CD4-positive, alpha-beta T cell treated with Interleukin-4 for 4 hours (primary cell): ENCODE measurements around the gene SHISAL2A.
"Not testable (repeated sequence)": the region's sequence is repeated elsewhere in the genome, so short reads cannot be mapped to it uniquely, and the experiment has no call there.

Experiments
- DNase-seq: peaks from one replicate; pipeline ENCODE4 v3.0.0-alpha.2; 2020

The SHISAL2A gene

DNA sequence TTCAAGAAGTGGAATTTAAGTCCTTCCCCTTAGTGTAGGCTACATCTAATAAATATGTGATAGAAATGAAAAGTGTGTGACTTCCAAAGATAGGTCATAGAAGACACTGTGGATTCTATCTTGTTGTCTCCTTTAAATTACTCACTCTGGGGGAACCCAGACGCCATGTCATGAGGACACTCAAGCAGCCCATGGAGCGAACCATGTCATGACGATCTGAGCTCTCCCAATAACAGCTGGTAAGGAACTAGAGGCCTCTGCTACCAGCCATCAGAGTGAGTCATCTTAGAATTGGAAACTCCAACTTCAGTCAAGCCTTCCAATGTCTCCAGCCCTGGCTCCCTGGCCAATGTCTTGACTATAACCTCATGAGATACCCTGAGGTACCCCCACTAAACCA, 58.9 kb downstream of the SHISAL2A start:
- DNase-seq, result no peak

DNA sequence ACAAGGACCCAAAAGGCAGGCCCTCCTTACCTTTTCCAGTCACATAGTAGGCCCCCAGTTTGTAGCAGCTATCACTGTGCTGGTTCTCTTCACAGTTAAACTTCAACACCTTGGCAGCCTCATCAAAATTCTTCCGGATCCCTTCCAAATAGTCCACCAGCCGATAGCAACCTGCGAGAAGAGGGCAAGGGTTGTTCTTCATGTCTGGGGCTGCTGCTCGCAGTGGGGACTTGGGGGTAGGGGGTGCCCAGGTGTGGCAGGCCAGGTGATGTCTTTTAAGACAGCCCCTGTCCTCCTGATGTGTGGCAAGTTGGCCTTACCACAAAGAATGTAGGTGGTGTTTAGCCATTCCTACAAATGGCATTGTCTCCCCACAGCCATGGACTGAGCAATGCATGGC, 59.7 kb downstream of the SHISAL2A start:
- no peak for DNase-seq

DNA sequence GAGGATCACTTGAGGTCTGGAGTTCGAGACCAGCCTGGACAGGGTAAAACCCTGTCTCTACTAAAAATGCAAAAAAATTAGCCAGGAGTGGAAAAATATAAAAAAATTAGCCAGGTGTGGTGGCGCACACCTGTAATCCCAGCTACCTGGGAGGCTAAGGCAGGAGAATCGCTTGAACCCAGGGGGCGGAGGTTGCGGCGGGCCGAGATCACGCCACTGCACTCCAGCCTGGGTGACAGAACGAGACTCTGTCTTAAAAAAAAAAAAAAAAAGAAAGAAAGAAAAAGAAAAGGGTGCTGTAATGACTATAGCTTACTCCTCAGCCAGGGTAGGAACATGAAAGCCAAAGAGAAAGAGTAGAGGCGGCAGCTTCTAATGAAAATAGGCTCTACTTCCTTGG, 60.4 kb downstream of the SHISAL2A start:
- not testable (repeated sequence) for DNase-seq

DNA sequence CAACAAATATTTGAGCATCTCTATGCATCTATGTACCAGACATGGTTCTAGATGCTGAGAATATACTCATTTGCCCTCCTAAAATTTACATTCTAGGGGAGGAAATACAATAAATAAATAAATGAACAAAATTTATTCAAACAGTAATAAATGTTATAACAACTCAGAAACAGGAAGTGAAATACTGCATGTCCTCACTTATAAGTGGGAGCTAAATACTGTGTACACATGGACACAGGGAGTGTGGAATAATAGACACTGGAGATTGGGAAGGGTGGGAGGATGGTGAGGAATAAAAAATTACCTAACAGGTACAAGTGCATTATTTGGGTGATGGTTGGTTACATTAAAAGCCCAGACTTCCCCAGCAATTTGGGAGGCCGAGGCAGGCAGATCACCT, 60.9 kb downstream of the SHISAL2A start:
- no peak for DNase-seq

DNA sequence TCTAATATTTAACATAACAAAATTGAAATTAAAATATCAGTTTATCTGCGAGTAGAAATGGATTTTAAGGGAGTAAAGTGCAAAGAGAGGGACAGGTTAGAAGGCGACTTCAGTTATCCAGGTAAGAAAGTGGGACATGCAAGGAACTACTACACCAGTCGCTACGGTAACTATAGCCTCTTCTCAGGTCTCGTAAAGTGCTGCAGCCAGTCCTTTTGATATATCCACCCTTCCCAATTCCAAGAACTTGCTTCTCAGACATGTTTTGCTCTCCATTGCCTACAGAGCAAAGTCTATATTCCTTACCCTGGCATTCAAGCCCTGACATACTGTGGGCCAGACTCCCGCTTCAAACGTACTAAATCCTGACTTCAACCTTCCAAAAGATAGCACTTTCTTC, 62.7 kb downstream of the SHISAL2A start:
- DNase-seq, result no peak

DNA sequence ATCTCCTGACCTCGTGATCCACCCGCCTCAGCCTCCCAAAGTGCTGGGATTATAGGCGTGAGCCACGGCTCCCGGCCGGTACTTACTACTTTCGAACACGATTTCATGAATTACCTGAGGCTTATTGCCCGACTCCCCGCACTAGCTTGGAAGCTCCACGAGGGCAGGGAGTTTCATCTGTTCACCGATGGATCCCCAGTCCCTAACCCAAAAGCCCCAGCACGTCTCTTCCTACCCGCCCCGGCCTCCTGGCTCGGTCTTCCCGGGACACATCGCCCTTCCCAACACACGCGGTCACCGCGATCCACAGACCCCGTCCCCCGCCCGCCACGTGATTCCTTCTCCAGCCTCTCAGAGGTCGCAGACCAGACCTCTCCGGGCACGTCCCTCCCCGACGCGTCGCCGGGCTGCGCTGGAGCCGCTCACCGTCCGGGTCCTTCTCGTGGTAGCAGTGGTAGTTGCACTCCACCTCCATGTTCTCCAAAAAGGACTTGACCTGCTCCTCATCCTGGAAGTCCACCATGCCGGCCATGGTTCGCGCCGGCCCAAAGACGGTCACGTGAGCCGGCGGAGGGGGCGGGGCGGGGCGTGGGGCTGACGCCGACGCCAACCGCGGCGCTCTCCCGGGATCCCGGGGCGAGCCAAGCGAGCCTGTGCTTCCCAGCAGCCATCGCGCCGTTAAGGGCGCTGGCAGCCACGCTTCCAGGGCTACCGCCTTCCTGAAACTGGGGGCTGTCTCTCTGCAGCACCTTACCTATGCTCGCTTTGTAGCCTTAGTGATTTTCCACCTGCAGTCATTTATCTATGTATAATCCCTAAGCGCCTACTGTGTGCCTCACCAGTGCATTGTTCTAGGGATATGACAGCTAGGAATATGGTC, 65.1 kb downstream of the SHISAL2A start, which contains the start of gene COA7:
TSS of gene COA7 (minus strand) at position 553 of the 880 bp plus-strand sequence. CDS start at position 532, 21 bp downstream.
- peak; percentile 55 for DNase-seq

DNA sequence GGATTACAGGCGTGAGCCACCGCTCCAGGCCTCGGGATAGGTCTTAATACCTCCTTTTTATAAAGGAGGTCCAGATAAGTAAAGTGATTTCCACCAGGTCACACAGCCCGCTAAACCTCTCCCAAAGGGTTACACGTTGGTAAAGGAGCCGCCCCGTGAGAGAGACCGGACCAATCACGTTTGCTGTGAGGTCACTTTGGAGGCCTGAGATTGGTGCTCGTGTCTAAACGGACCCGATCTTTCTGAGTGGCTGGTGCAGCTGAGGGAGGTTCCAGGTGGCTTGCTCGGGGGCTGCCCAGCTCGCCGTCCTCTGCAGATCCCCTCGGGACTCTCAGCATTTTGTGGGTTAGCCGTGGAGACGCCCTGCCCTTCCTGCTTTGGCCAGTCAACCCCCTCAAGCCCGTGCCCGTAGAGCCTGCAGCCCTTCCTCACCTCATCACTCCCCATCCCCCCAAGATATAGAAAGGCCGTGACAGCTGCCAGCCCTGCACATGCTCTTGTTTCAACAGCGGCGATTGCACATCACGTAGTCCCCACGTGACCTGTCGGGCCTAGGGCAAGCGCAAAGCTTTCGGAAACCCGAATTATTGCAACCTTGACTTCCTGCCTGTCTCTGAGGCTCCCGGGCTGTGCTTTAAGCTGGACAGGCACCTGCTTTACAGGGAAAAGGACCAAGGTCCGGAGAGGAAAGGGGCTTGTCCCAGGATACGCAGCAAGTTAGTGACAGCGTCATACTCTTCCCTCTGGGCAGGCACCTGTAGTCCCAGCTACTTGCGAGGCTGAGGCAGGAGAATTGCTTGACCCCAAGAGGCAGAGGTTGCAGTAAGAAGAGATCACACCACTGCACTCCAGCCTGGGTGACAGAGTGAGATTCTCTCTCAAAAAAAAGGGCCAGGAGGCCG, 70.2 kb downstream of the SHISAL2A start:
- peak; percentile 89 for DNase-seq

DNA sequence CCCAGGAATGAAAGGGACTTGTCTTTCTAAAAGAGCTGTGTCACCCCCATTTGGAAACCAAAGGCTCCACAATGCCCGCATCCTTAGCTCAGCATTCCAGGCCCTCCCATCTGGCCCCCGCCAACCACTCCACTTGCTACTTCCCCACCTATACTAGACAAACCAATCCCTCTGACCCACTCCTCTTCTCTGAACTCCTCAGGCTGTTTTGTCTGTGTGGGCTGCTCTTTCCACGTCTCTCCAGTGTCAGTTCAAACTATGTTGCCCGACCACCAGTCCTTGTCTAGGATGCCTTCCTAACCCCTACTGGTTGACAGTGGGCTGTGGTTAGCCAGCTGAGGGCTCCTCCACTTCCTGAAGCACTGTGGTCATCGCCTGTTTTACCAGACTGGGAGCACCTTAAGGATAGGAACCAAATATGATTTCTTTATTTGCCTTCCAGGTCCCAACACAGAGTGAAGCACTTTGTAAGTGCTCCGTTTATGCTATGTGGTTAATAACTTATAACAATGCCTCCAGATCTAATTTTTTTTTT, 73.2 kb downstream of the SHISAL2A start:
- DNase-seq, result no peak
